Karpas-422 (cell line): ENCODE measurements around the gene SORCS2. TPM values are rescaled to one million over a fixed set of nuclear protein-coding genes. Genes with fewer than 3 reads are reported as not detected.

Experiments used
- DNase-seq: peaks from one replicate; pipeline ENCODE4 v3.0.0-alpha.2; 2015
- H2AFZ ChIP-seq: fragments of 200-600 bp; sonication (generic); 2 replicates; pipeline ENCODE4 v1.6.1; 2014; ENCODE audit warnings: antibody characterized with exemption, low read length, mixed read lengths
- H3K27ac ChIP-seq: fragments of 200-600 bp; sonication (generic); 2 replicates; pipeline ENCODE4 v1.5.1; 2014; ENCODE audit warnings: mild to moderate bottlenecking, low read length, moderate library complexity
- H3K27me3 ChIP-seq: fragments of 200-600 bp; sonication (generic); 2 replicates; pipeline ENCODE4 v1.6.1; 2014; ENCODE audit warnings: low read length, mixed read lengths
- H3K36me3 ChIP-seq: fragments of 200-600 bp; sonication (generic); 2 replicates; pipeline ENCODE4 v1.6.1; 2014; ENCODE audit warnings: low read length, mixed read lengths; ENCODE audit not compliant: insufficient read depth
- H3K4me1 ChIP-seq: fragments of 200-600 bp; sonication (generic); 2 replicates; pipeline ENCODE4 v1.6.1; 2014; ENCODE audit warnings: mild to moderate bottlenecking, low read length, mixed read lengths
- H3K4me2 ChIP-seq: fragments of 200-600 bp; sonication (generic); 2 replicates; pipeline ENCODE4 v1.6.1; 2014; ENCODE audit warnings: low read length, low read depth, mild to moderate bottlenecking; ENCODE audit not compliant: poor library complexity, severe bottlenecking
- H3K4me3 ChIP-seq: fragments of 200-600 bp; sonication (generic); 2 replicates; pipeline ENCODE4 v1.5.1; 2014; ENCODE audit warnings: mild to moderate bottlenecking, antibody characterized with exemption, low read length, mixed read lengths
- H3K79me2 ChIP-seq: fragments of 200-600 bp; sonication (generic); 2 replicates; pipeline ENCODE4 v1.6.1; 2014; ENCODE audit warnings: mild to moderate bottlenecking, low read length, mixed read lengths
- H3K9ac ChIP-seq: fragments of 200-600 bp; sonication (generic); 2 replicates; pipeline ENCODE4 v1.6.0; 2014; ENCODE audit warnings: low read length
- H3K9me2 ChIP-seq: fragments of 200-600 bp; sonication (generic), shearing (Covaris generic); replicated peaks from 2 replicates; pipeline ENCODE4 v1.6.0; 2014; ENCODE audit warnings: mild to moderate bottlenecking, low read length, moderate library complexity; ENCODE audit not compliant: insufficient read depth
- H3K9me3 ChIP-seq: fragments of 300-700, 200-600 bp; sonication (generic); 2 replicates; pipeline ENCODE4 v1.6.1; 2014; ENCODE audit warnings: low read length, mixed read lengths
- H4K20me1 ChIP-seq: fragments of 200-600 bp; sonication (generic); 2 replicates; pipeline ENCODE4 v1.6.1; 2014; ENCODE audit warnings: mild to moderate bottlenecking, antibody characterized with exemption, low read length, low read depth; ENCODE audit not compliant: insufficient read depth
- total RNA-seq: library from RNA; depleted of rRNA; stranded (reverse); fragments of >200 nt; shearing (Covaris generic); gene quantifications from 2 replicates; pipeline ENCODE4 v1.2.3, GENCODE V29; 2014; ENCODE audit warnings: low replicate concordance

SORCS2 gene
- total RNA-seq, 1 experiment from 2014 or later: not detected

DNA sequence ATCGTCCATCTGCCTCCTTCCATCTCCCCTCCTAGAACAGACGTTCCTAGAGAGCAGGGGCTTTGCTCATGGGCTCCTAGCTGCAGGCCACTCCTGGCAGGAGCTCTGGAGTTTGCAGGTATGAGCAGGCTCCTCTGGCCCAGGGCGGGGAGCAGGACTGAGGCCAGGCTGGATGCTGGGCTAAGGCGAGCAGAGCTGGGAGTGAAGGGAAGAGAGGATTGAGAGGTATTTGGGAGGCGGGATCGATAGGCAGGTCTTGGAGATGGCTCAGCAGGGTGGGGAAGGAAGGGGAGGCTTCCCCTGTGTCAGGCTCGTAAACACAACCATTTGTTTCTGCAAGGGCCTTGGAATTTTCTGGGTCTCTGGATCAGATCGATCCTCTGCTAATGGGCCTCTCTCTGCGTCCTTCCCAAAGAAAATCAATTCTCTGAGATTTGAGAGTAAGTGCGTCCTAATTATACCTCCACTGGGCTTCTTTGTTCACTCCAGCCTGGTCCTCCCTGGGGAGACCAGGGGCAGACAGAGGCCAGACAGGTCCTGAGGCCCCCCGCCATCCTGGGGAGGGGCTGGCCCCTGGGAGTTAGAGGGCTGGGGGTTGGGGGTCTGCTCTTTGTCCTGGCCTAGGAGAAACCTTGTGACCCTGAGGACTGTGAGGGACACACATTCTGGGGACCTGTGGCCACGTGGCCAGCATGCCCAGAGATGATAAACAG, 337.2 kb downstream of the SORCS2 start:
- Histone ChIP-seq H3K4me2 (no peak overlapping the region), H3K79me2 (no peaks in the 10 kb centered on the region), H3K9me2 (no peaks in the 10 kb centered on the region)

DNA sequence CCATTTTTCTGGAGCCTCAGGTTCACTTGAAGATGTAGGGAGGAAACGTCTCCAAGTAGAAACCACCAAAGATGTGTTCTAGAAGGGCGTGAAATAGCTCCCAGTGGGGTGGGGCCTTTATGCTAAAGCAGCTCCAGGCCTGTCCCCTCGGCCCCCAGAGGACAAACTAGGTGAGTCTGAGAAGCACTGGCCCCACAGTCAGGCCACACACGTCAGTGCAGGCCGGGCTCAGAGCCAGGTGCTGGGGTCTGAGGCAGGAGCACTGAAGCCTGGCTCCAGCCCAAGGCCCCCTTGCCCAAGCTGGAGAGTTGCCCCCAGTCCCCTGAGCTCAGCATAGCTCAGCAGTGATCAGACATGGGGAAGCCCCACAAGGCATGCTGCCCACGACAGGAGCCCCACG, 337.7 kb downstream of the SORCS2 start:
- Histone ChIP-seq H3K4me1 (no peaks in the 10 kb centered on the region), H3K9ac (no peak overlapping the region), H2AFZ (no peak overlapping the region), H3K79me2 (no peaks in the 10 kb centered on the region), H3K4me2 (no peak overlapping the region), H4K20me1 (no peaks in the 10 kb centered on the region), H3K27ac (no peak overlapping the region), H3K27me3 (no peaks in the 10 kb centered on the region; the same call in 1 of the 2 replicates), H3K36me3 (no peaks in the 10 kb centered on the region), H3K9me2 (no peaks in the 10 kb centered on the region), H3K4me3 (no peak overlapping the region), H3K9me3 (no peaks in the 10 kb centered on the region)
- DNase-seq: no peak

More for the DNA sequence above, 337.2 kb downstream of the SORCS2 start:
- Histone ChIP-seq H3K36me3 (no peaks in the 10 kb centered on the region), H3K27ac (no peak overlapping the region), H4K20me1 (no peaks in the 10 kb centered on the region), H3K9me3 (no peaks in the 10 kb centered on the region), H3K4me1 (no peaks in the 10 kb centered on the region), H3K9ac (no peak overlapping the region), H3K4me3 (no peak overlapping the region), H3K27me3 (no peaks in the 10 kb centered on the region; the same call in 1 of the 2 replicates), H2AFZ (no peak overlapping the region)
- DNase-seq: no peak

DNA sequence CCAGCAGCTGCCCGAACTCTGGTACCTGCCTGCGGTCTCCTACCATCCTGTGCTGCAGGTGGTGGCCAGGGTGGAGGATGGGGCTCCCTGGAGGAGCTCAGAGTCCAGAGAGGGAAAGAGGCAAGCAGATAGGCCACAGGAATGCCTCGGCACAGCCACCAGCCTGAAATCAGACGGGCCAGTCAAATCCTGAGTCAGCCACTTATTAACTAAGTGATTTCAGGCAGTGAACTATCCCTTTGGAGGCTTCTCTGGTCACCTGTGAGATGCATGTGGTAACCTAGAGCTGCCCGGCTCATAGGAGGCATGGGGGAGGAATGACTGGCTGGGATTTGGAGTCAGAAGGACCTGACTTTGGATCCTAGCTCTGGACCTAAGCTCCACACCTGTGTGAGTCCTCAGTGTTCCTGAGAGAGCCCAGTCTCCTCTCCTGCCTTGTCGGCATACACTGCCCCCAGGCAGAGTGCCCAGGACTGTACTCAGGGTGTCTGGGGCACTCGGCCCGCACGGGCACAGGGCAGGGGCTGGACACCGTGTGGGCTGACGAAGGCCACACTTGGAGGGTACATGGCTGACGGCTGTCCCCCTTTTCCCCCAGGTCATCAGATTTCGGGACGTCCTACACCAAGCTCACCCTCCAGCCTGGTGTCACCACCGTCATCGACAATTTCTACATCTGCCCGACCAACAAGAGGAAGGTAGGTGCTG, 338.7 kb downstream of the SORCS2 start:
- Histone ChIP-seq H3K27me3 (no peaks in the 10 kb centered on the region; the same call in 1 of the 2 replicates), H3K9me2 (no peaks in the 10 kb centered on the region), H3K9me3 (no peaks in the 10 kb centered on the region), H3K27ac (no peak overlapping the region), H3K4me2 (no peak overlapping the region), H3K36me3 (no peaks in the 10 kb centered on the region), H3K4me1 (no peaks in the 10 kb centered on the region), H3K4me3 (no peak overlapping the region), H3K79me2 (no peaks in the 10 kb centered on the region), H2AFZ (no peak overlapping the region), H3K9ac (no peak overlapping the region), H4K20me1 (no peaks in the 10 kb centered on the region)
- no peak for DNase-seq

DNA sequence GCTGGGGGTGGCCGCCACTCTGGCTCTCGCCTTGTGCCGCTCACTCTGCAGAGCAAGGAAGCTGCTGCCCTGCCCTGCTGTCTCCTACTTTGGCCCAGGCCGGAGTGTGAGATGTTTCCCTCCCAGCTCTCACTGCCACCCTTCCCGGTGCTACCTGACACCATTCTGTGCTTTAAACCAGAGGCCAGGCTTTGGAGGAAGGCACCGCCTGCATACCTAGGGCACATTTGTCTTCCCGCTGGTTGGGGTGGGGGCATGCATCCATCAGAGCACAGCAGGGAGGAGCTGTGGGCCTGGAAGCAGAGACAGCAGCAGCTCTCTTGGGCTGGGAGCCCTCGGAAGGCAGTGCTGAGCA, 339.3 kb downstream of the SORCS2 start:
- no peaks in the 10 kb centered on the region for H3K9me3 ChIP-seq
- no peaks in the 10 kb centered on the region for H3K36me3 ChIP-seq
- no peaks in the 10 kb centered on the region for H3K79me2 ChIP-seq
- H4K20me1 ChIP-seq: no peaks in the 10 kb centered on the region
- H2AFZ ChIP-seq: no peak overlapping the region
- DNase-seq: no peak
- no peak overlapping the region for H3K9ac ChIP-seq
- H3K4me1 ChIP-seq: no peaks in the 10 kb centered on the region
- no peaks in the 10 kb centered on the region; the same call in 1 of the 2 replicates for H3K27me3 ChIP-seq
- no peak overlapping the region for H3K27ac ChIP-seq
- no peak overlapping the region for H3K4me3 ChIP-seq
- H3K4me2 ChIP-seq: no peak overlapping the region
- H3K9me2 ChIP-seq: no peaks in the 10 kb centered on the region

DNA sequence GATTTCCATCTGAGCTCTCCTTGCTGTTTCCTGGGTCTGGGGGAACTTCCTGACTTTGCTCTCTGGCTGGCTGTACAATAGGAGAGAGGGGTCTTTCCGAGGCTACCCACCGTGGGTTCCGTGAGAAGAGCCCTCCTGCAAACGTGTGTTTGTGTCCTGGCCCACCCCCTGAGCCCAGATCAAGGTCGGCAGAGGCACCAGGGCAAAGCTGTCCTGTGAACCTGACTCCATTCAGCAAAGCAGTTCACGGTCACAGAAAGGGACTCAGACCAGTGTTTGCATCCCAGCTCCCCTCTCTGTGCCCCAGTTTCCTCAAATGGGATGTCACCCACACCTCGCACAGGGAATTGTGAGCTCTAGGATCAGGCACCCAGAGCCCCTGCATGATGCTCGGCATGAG, 339.7 kb downstream of the SORCS2 start:
- Histone ChIP-seq H3K4me2 (no peak overlapping the region), H3K9me3 (no peaks in the 10 kb centered on the region), H3K4me3 (no peak overlapping the region), H4K20me1 (no peaks in the 10 kb centered on the region), H3K9me2 (no peaks in the 10 kb centered on the region), H2AFZ (no peak overlapping the region), H3K27ac (no peak overlapping the region), H3K27me3 (no peaks in the 10 kb centered on the region; the same call in 1 of the 2 replicates), H3K79me2 (no peaks in the 10 kb centered on the region), H3K9ac (no peak overlapping the region), H3K4me1 (no peaks in the 10 kb centered on the region), H3K36me3 (no peaks in the 10 kb centered on the region)
- no peak for DNase-seq

DNA sequence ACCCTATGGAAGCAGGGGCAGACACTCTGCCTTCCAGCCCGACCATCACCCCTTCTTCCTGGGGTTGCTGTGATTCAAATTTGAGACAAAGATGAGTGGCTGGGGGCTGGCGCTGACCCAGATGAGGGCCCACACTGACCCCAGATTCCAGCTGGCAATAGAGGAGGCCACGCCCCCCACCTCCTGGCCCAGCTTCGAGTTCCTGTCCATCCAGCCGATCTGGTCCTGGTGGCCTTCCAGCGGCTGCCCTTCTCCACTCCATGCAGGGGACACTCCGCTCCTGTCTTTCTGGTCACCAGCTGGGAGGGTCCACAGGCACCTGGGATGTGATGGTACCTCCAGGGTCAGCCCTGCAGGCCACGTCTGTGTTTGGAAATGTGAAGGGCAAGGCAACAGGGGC, 340.9 kb downstream of the SORCS2 start:
- Histone ChIP-seq H3K4me1 (no peaks in the 10 kb centered on the region), H3K79me2 (no peaks in the 10 kb centered on the region), H4K20me1 (no peaks in the 10 kb centered on the region), H3K36me3 (no peaks in the 10 kb centered on the region), H3K27ac (no peak overlapping the region), H3K27me3 (no peaks in the 10 kb centered on the region; the same call in 1 of the 2 replicates), H3K4me3 (no peak overlapping the region), H3K9ac (no peak overlapping the region), H2AFZ (no peak overlapping the region), H3K9me2 (no peaks in the 10 kb centered on the region), H3K4me2 (no peak overlapping the region), H3K9me3 (no peaks in the 10 kb centered on the region; the same call in 1 of the 2 replicates)
- DNase-seq: no peak

DNA sequence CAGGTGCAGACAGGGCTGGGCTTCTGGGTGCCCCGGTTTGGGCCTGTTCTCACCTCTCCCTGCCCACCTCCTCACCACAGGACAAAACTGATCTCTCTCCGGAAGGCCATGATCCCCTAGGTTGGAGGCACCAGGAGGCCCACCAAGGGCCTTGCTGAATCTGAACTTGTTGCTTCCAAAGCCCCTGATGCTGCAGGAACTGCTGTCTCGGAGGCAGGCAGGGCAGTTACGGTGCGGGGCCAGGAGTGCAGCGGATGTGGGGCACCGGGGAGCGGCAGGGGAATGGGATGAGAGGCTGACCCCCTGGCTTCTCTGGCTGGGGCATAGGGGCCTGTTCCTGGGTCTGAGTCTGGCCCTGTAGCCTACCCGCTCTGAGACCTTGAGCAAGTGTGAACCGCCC, 342.8 kb downstream of the SORCS2 start:
- H2AFZ ChIP-seq: no peak overlapping the region

DNA sequence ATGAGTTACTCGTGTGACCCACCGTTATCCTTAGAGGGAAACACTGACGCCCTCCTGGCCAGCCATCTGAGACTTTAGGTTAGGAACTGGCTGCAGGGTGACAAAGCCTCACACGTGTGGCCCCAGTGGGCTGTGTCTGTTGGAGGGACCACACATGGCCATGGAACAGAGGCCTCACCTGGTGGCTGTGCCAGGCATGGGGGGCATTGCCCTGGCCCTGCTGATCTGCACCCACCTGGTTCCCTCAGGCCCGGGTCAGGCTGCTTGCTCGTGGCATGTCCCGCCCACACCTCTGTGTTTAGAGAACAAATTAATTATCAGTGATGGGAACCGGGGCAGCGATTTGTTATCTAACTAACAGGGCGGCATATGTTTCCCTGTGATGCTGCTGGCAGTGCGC, 343.3 kb downstream of the SORCS2 start:
- Histone ChIP-seq H3K36me3 (no peaks in the 10 kb centered on the region), H2AFZ (no peak overlapping the region), H3K4me2 (no peak overlapping the region), H3K4me3 (no peak overlapping the region), H3K9me3 (no peaks in the 10 kb centered on the region; the same call in 1 of the 2 replicates), H3K27ac (no peak overlapping the region), H3K79me2 (no peaks in the 10 kb centered on the region), H3K9me2 (no peaks in the 10 kb centered on the region), H3K27me3 (no peaks in the 10 kb centered on the region; the same call in 1 of the 2 replicates), H3K4me1 (no peaks in the 10 kb centered on the region), H4K20me1 (no peaks in the 10 kb centered on the region), H3K9ac (no peak overlapping the region)
- DNase-seq: no peak

More for the DNA sequence above, 342.8 kb downstream of the SORCS2 start:
- Histone ChIP-seq H3K79me2 (no peaks in the 10 kb centered on the region), H3K4me3 (no peak overlapping the region), H3K4me1 (no peaks in the 10 kb centered on the region), H4K20me1 (no peaks in the 10 kb centered on the region), H3K4me2 (no peak overlapping the region), H3K9ac (no peak overlapping the region), H3K36me3 (no peaks in the 10 kb centered on the region), H3K27me3 (no peaks in the 10 kb centered on the region; the same call in 1 of the 2 replicates), H3K9me2 (no peaks in the 10 kb centered on the region), H3K9me3 (no peaks in the 10 kb centered on the region; the same call in 1 of the 2 replicates), H3K27ac (no peak overlapping the region)
- DNase-seq: no peak
